ENCODE results near the gene ARHGAP26.
"Not testable (repeated sequence)": the region's sequence is repeated elsewhere in the genome, so short reads cannot be mapped to it uniquely, and the experiment has no call there.

Gene ARHGAP26

GRCh38 chr5:142981886-142982820 is 212.0 kb downstream of the ARHGAP26 start:
- peaks cover 8% of the 10 kb centered on the region for H3K4me1 ChIP-seq (ENCODE audit: insufficient read depth, low read length)
- H3K27me3 ChIP-seq (ENCODE audit: insufficient read depth, low read length): no peaks in the 10 kb centered on the region
- no peaks in the 10 kb centered on the region for H3K36me3 ChIP-seq (ENCODE audit: insufficient read depth, low read length)
- no peak overlapping the region for H3K4me3 ChIP-seq (ENCODE audit: low read length)
- H3K9me3 ChIP-seq (ENCODE audit: low read length): no peaks in the 10 kb centered on the region
- peak overlapping the region; percentile 17 for H2AFZ ChIP-seq (ENCODE audit: low read depth, low read length)

DNA sequence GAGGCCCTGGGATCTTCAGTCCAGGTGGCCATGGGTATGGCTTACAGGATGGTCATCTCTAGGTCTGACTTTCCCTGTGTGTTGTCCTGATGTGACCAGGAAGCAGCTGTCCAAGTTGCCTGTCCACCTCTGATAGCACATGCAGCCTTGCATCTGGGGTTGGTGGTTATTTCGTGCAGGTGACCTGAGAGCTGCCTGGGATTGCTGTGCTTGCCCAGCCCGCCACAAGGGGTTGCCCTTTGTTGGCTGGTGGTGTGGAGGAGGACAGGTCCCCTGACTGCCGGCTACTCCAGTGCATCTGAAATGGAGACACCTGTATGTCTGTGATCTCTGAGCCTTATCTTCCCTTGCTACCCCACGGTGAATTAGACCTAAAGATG is 212.6 kb downstream of the ARHGAP26 start:
- Histone ChIP-seq H3K4me3 (ENCODE audit: low read length) (no peak overlapping the region), H3K27me3 (ENCODE audit: insufficient read depth, low read length) (no peaks in the 10 kb centered on the region), H3K9me3 (ENCODE audit: low read length) (no peaks in the 10 kb centered on the region), H3K4me1 (ENCODE audit: insufficient read depth, low read length) (peaks cover 8% of the 10 kb centered on the region), H2AFZ (ENCODE audit: low read depth, low read length) (peak overlapping the region; percentile 17), H3K36me3 (ENCODE audit: insufficient read depth, low read length) (no peaks in the 10 kb centered on the region)

DNA sequence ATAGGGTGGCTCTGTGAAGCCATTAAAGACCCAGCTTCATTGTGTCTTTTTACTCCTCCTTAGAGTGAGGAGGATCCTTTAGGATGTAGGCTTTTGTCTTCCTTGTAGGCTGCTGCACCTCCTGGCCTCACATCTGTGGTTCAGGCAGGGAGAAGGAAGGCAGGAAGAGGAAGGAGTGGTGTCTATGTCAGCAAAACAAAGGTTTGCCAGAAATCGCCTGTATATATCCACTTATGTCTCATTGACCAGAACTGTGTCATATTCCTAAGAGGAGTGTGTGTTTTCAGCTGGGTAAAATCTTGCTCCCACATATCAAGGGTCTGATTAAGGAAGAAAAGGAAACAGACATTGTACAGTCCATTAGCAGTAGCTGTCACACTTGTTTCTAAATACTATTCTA is 213.8 kb downstream of the ARHGAP26 start:
- Histone ChIP-seq H3K4me1 (ENCODE audit: insufficient read depth, low read length) (peaks cover 8% of the 10 kb centered on the region), H3K27me3 (ENCODE audit: insufficient read depth, low read length) (no peaks in the 10 kb centered on the region), H3K9me3 (ENCODE audit: low read length) (no peaks in the 10 kb centered on the region), H3K36me3 (ENCODE audit: insufficient read depth, low read length) (no peaks in the 10 kb centered on the region), H2AFZ (ENCODE audit: low read depth, low read length) (no peak overlapping the region), H3K4me3 (ENCODE audit: low read length) (no peak overlapping the region)

DNA sequence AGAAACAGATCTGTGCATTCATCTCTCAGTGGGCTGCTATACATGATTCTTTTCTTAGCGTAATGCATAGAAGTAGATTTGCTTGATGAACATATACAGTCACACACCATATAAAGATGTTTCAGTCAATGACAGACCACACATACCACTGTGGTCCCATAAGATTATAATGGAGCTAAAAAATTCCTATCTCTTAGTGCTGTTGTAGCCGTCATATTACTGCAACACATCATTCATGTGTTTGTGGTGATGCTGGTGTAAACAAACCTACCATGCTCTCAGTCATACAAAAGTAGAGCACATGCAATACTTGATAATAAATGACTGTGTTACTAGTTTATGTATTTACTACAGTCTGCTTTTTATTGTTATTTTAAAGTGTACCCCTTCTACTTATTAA is 214.3 kb downstream of the ARHGAP26 start:
- no peaks in the 10 kb centered on the region for H3K27me3 ChIP-seq (ENCODE audit: insufficient read depth, low read length)
- H3K4me3 ChIP-seq (ENCODE audit: low read length): no peak overlapping the region
- peaks cover 8% of the 10 kb centered on the region for H3K4me1 ChIP-seq (ENCODE audit: insufficient read depth, low read length)
- no peaks in the 10 kb centered on the region for H3K9me3 ChIP-seq (ENCODE audit: low read length)
- no peaks in the 10 kb centered on the region for H3K36me3 ChIP-seq (ENCODE audit: insufficient read depth, low read length)
- H2AFZ ChIP-seq (ENCODE audit: low read depth, low read length): no peak overlapping the region

DNA sequence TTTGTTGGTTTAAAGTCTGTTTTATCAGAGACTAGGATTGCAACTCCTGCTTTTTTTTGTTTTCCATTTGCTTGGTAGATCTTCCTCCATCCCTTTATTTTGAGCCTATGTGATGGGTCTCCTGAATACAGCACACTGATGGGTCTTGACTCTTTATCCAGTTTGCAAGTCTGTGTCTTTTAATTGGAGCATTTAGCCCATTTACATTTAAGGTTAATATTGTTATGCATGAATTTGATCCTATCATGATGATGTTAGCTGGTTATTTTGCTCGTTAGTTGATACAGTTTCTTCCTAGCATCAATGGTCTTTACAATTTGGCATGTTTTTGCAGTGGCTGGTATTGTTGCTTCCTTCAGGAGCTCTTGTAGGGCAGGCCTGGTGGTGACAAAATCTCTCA is 219.1 kb downstream of the ARHGAP26 start:
- not testable (repeated sequence) for H3K4me1 ChIP-seq (ENCODE audit: insufficient read depth, low read length); H2AFZ ChIP-seq (ENCODE audit: low read depth, low read length); H3K36me3 ChIP-seq (ENCODE audit: insufficient read depth, low read length); H3K27me3 ChIP-seq (ENCODE audit: insufficient read depth, low read length); H3K4me3 ChIP-seq (ENCODE audit: low read length); H3K9me3 ChIP-seq (ENCODE audit: low read length)

DNA sequence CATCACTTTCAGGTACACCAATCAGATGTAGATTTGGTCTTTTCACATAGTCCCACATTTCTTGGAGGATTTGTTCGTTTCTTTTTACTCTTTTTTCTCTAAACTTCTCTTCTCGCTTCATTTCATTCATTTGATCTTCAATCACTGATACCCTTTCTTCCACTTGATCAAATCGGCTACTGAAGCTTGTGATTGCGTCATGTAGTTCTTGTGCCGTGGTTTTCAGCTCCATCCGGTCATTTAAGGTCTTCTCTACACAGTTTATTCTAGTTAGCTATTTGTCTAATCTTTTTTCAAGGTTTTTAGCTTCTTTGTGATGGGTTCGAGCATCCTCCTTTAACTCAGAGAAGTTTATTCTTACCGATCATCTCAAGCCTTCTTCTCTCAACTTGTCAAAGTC is 219.9 kb downstream of the ARHGAP26 start:
- not testable (repeated sequence) for H3K9me3 ChIP-seq (ENCODE audit: low read length); H3K27me3 ChIP-seq (ENCODE audit: insufficient read depth, low read length); H3K4me1 ChIP-seq (ENCODE audit: insufficient read depth, low read length); H3K36me3 ChIP-seq (ENCODE audit: insufficient read depth, low read length); H3K4me3 ChIP-seq (ENCODE audit: low read length); H2AFZ ChIP-seq (ENCODE audit: low read depth, low read length)

- Histone ChIP-seq H3K4me3 (ENCODE audit: low read length) (no peak overlapping the region), H3K27me3 (ENCODE audit: insufficient read depth, low read length) (no peaks in the 10 kb centered on the region), H3K4me1 (ENCODE audit: insufficient read depth, low read length) (no peaks in the 10 kb centered on the region), H2AFZ (ENCODE audit: low read depth, low read length) (no peak overlapping the region), H3K36me3 (ENCODE audit: insufficient read depth, low read length) (no peaks in the 10 kb centered on the region), H3K9me3 (ENCODE audit: low read length) (peaks cover 4% of the 10 kb centered on the region)
Measured at GRCh38 chr5:142994218-142994617, 224.0 kb downstream of the ARHGAP26 start.

GRCh38 chr5:142995621-142996020 is 225.4 kb downstream of the ARHGAP26 start:
- not testable (repeated sequence) for H3K36me3 ChIP-seq (ENCODE audit: insufficient read depth, low read length); H3K9me3 ChIP-seq (ENCODE audit: low read length); H3K4me3 ChIP-seq (ENCODE audit: low read length); H3K4me1 ChIP-seq (ENCODE audit: insufficient read depth, low read length); H3K27me3 ChIP-seq (ENCODE audit: insufficient read depth, low read length); H2AFZ ChIP-seq (ENCODE audit: low read depth, low read length)

- H3K36me3 ChIP-seq (ENCODE audit: insufficient read depth, low read length): no peaks in the 10 kb centered on the region
Measured at GRCh38 chr5:142997591-142997990, 227.4 kb downstream of the ARHGAP26 start.

DNA sequence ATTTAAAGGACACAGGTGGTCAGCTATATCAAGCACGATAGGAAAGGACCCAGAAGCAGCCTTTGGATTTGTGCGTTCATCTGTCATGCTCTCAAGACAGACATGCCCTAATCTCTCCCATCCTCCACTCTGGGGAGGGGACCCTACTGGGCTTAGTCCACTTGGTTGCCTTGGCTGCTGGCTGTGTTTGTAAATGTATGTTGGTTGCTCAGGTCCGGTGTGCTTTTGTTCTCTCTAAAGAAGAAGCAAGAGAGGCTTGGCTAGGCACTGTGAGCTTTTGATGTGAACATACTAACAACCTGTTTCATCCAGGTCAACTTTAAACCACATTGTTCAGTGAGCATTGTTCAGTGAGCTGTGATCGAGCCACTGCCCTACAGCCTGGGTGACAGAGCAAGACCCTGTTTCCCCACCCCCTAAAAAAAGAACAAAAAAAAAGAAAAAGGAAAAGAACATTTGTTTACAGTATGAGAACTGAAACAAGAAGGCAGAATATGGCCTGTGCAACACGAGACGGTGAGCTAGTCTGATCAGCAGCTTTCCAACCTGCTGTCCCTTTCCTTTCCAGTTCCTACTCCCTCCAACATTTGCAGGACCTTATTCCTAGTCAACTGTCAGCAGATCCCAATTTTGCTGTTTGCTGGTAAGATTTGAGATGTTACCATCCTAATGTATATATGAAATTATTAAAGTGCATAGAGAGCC is 228.3 kb downstream of the ARHGAP26 start:
- Histone ChIP-seq H2AFZ (ENCODE audit: low read depth, low read length) (no peak overlapping the region), H3K4me3 (ENCODE audit: low read length) (no peak overlapping the region), H3K36me3 (ENCODE audit: insufficient read depth, low read length) (no peaks in the 10 kb centered on the region), H3K27me3 (ENCODE audit: insufficient read depth, low read length) (no peaks in the 10 kb centered on the region), H3K9me3 (ENCODE audit: low read length) (no peaks in the 10 kb centered on the region), H3K4me1 (ENCODE audit: insufficient read depth, low read length) (peaks cover 3% of the 10 kb centered on the region)

More at GRCh38 chr5:142997591-142997990, 227.4 kb downstream of the ARHGAP26 start:
- no peaks in the 10 kb centered on the region for H3K27me3 ChIP-seq (ENCODE audit: insufficient read depth, low read length)
- H3K9me3 ChIP-seq (ENCODE audit: low read length): no peaks in the 10 kb centered on the region
- peaks cover under 1% of the 10 kb centered on the region for H3K4me1 ChIP-seq (ENCODE audit: insufficient read depth, low read length)
- no peak overlapping the region for H2AFZ ChIP-seq (ENCODE audit: low read depth, low read length)
- no peak overlapping the region for H3K4me3 ChIP-seq (ENCODE audit: low read length)

GRCh38 chr5:143000551-143000950 is 230.4 kb downstream of the ARHGAP26 start:
- H3K9me3 ChIP-seq (ENCODE audit: low read length): not testable (repeated sequence)

GRCh38 chr5:143001764-143002351 is 231.7 kb downstream of the ARHGAP26 start:
- no peaks in the 10 kb centered on the region for H3K9me3 ChIP-seq (ENCODE audit: low read length)
- H3K4me1 ChIP-seq (ENCODE audit: insufficient read depth, low read length): peaks cover 3% of the 10 kb centered on the region
- H3K27me3 ChIP-seq (ENCODE audit: insufficient read depth, low read length): no peaks in the 10 kb centered on the region
- H3K36me3 ChIP-seq (ENCODE audit: insufficient read depth, low read length): no peaks in the 10 kb centered on the region
- no peak overlapping the region for H3K4me3 ChIP-seq (ENCODE audit: low read length)
- H2AFZ ChIP-seq (ENCODE audit: low read depth, low read length): no peak overlapping the region

More at GRCh38 chr5:143000551-143000950, 230.4 kb downstream of the ARHGAP26 start:
- not testable (repeated sequence) for H3K36me3 ChIP-seq (ENCODE audit: insufficient read depth, low read length); H3K4me1 ChIP-seq (ENCODE audit: insufficient read depth, low read length); H2AFZ ChIP-seq (ENCODE audit: low read depth, low read length); H3K4me3 ChIP-seq (ENCODE audit: low read length); H3K27me3 ChIP-seq (ENCODE audit: insufficient read depth, low read length)
